ENCODE measurements around the gene LYST.

GRCh38 chr1:235613602-235614001 is 253.1 kb downstream of the LYST start:
- TF ChIP-seq CTCF (IDR thresholded peaks at IDR 0.05) (no peak), POLR2A (IDR thresholded peaks at IDR 0.05) (no peak)
